ENCODE results near the gene GRPEL1. TPM values are rescaled to one million over a fixed set of nuclear protein-coding genes. Genes with fewer than 3 reads are reported as not detected.

The GRPEL1 gene
- polyA plus RNA-seq, 1 of the 3 experiments (the other 2 are of a cell fraction): 29.8 TPM

DNA sequence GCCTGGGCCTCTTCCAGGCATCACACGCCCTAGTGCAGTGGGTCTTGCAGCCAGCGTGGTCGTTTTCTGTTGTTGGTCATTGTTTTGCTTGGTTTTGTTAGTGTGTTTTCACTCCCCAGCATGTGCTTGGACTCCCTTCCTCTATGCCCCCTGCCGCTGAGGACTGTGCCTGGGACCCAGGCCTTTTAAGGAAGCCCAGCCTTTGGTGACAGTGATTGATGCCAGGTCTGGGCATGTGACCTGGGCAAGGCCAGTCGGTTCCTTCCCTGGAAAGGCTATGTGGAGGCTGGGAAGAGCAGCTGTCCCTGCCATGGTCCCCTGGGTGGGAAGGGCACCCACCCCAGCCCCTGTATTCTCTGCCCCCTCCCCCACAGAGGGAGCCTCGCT lies 8.8 kb upstream of the GRPEL1 start (continued):
- TF ChIP-seq, protein P1, sequence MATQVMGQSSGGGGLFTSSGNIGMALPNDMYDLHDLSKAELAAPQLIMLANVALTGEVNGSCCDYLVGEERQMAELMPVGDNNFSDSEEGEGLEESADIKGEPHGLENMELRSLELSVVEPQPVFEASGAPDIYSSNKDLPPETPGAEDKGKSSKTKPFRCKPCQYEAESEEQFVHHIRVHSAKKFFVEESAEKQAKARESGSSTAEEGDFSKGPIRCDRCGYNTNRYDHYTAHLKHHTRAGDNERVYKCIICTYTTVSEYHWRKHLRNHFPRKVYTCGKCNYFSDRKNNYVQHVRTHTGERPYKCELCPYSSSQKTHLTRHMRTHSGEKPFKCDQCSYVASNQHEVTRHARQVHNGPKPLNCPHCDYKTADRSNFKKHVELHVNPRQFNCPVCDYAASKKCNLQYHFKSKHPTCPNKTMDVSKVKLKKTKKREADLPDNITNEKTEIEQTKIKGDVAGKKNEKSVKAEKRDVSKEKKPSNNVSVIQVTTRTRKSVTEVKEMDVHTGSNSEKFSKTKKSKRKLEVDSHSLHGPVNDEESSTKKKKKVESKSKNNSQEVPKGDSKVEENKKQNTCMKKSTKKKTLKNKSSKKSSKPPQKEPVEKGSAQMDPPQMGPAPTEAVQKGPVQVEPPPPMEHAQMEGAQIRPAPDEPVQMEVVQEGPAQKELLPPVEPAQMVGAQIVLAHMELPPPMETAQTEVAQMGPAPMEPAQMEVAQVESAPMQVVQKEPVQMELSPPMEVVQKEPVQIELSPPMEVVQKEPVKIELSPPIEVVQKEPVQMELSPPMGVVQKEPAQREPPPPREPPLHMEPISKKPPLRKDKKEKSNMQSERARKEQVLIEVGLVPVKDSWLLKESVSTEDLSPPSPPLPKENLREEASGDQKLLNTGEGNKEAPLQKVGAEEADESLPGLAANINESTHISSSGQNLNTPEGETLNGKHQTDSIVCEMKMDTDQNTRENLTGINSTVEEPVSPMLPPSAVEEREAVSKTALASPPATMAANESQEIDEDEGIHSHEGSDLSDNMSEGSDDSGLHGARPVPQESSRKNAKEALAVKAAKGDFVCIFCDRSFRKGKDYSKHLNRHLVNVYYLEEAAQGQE (IDR thresholded peaks at IDR 0.05; ENCODE audit: low read depth, low read length): no peak
- TF ChIP-seq RXRA (IDR thresholded peaks at IDR 0.05; ENCODE audit: borderline replicate concordance, low read depth) (no peak), YY1 (IDR thresholded peaks at IDR 0.05; ENCODE audit: low read depth) (no peak), SIN3A (IDR thresholded peaks at IDR 0.05; ENCODE audit: borderline replicate concordance, low read depth, low read length) (no peak), ELF1 (IDR thresholded peaks at IDR 0.05) (no peak)

DNA sequence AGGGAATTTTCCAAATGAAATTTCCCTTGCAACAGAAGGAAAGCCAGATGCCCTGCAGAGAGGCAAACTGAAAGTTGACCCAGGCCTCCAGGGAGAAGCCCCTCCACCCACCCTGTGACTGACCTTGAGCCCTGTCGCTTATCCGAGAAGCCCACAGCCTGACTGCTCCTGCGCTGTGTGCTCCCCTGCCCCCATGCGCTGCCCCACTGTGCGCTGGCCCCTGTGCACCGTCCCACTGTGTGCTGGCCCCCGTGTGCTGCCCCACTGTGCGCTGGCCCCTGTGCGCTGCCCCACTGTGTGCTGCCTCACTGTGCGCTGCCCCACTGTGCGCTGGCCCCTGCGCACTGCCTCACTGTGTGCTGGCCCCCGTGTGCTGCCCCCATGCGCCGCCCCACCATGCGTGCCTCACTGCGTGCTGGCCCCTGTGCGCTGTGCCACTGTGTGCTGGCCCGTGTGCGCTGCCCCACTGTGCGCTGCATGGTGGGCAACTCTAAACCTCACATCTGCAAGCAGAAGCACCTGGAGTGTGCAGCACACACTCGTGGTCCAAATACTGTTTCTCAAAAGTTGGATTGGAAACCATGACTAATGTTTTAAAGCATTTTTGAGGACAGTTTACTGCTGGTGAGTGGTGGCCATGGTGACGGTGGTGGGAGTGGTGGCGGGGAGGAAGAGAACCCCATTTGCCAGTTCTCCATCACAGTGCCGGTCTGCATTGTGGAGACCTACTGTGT lies 8.3 kb upstream of the GRPEL1 start:
- Histone ChIP-seq H2AFZ (ENCODE audit: low read depth) (no peak overlapping the region), H3K36me3 (replicated peaks in 1 of 2; ENCODE audit: control insufficient read depth in 1 of 2, insufficient read depth in 2 of 2, low read length in 1 of 2) (no peaks in the 10 kb centered on the region), H4K20me1 (ENCODE audit: insufficient read depth) (no peaks in the 10 kb centered on the region), H3F3A (replicated peaks; ENCODE audit: insufficient read depth) (no peaks in the 10 kb centered on the region), H3K27ac (ENCODE audit: low read depth in 2 of 2, low read length in 1 of 2) (no peak overlapping the region), H3K4me3 (ENCODE audit: low read depth in 2 of 2, low read length in 1 of 2) (no peak overlapping the region), H3K9me2 (no peaks in the 10 kb centered on the region), H3K27me3 (ENCODE audit: insufficient read depth) (no peaks in the 10 kb centered on the region), H3K4me2 (no peak overlapping the region), H3K79me2 (ENCODE audit: insufficient read depth) (no peaks in the 10 kb centered on the region), H3K9me3 (0 out of 2 replicates have a peak, but pooled peaks cover 6% of the 10 kb centered on the region), H3K9ac (no peak overlapping the region), H3K4me1 (ENCODE audit: control insufficient read depth in 1 of 2, insufficient read depth in 2 of 2, low read depth in 1 of 2, low read length in 1 of 2) (peaks cover 0 to 4% of the 10 kb centered on the region in 2 experiments; a peak in 1 of 4 replicates)
- ChIA-PET CTCF (interaction anchor here (0.8 kb wide), 1 partner anchor 356 kb away, joined by 3 read pairs; no protein-coding TSS in a partner anchor), POLR2A (no interaction called here)
- peak; percentile 47 for DNase-seq
- WGBS (ENCODE audit: low lambda C conversion rate): 69% methylated on average over 17 of the region's 25 CpGs
- TF ChIP-seq, protein P2, sequence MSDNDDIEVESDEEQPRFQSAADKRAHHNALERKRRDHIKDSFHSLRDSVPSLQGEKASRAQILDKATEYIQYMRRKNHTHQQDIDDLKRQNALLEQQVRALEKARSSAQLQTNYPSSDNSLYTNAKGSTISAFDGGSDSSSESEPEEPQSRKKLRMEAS (IDR thresholded peaks at IDR 0.05; ENCODE audit: low read depth): no peak
- TF ChIP-seq TEAD4 (IDR thresholded peaks at IDR 0.05; ENCODE audit: borderline replicate concordance, insufficient read depth) (no peak), EZH2phosphoT487 (IDR thresholded peaks at IDR 0.05; ENCODE audit: borderline replicate concordance, low read depth) (no peak), FOXM1 (IDR thresholded peaks at IDR 0.05; ENCODE audit: low read depth) (no peak), GATA2 (CRISPR knock-in tag; IDR thresholded peaks at IDR 0.05) (no peak), SIN3A (IDR thresholded peaks at IDR 0.05; ENCODE audit: borderline replicate concordance, low read depth, low read length) (no peak), RXRA (IDR thresholded peaks at IDR 0.05; ENCODE audit: borderline replicate concordance, low read depth) (no peak)
- TF ChIP-seq, protein P3, sequence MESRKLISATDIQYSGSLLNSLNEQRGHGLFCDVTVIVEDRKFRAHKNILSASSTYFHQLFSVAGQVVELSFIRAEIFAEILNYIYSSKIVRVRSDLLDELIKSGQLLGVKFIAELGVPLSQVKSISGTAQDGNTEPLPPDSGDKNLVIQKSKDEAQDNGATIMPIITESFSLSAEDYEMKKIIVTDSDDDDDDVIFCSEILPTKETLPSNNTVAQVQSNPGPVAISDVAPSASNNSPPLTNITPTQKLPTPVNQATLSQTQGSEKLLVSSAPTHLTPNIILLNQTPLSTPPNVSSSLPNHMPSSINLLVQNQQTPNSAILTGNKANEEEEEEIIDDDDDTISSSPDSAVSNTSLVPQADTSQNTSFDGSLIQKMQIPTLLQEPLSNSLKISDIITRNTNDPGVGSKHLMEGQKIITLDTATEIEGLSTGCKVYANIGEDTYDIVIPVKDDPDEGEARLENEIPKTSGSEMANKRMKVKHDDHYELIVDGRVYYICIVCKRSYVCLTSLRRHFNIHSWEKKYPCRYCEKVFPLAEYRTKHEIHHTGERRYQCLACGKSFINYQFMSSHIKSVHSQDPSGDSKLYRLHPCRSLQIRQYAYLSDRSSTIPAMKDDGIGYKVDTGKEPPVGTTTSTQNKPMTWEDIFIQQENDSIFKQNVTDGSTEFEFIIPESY (IDR thresholded peaks at IDR 0.05; ENCODE audit: borderline replicate concordance, low read depth): no peak
- TF ChIP-seq, protein P4, sequence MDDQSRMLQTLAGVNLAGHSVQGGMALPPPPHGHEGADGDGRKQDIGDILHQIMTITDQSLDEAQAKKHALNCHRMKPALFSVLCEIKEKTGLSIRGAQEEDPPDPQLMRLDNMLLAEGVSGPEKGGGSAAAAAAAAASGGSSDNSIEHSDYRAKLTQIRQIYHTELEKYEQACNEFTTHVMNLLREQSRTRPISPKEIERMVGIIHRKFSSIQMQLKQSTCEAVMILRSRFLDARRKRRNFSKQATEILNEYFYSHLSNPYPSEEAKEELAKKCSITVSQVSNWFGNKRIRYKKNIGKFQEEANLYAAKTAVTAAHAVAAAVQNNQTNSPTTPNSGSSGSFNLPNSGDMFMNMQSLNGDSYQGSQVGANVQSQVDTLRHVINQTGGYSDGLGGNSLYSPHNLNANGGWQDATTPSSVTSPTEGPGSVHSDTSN (IDR thresholded peaks at IDR 0.05): no peak

Data from SK-N-SH (cell line).